HG02763 (cell line): Measurements from ENCODE around the gene FNIP2.

Experiments
- ATAC-seq: cut with Tn5 transposase; IDR thresholded peaks from one replicate; pipeline ENCODE4 v1.9.1; 2021; ENCODE audit warnings: mild to moderate bottlenecking, moderate library complexity; ENCODE audit not compliant: unreplicated experiment

The FNIP2 gene

DNA sequence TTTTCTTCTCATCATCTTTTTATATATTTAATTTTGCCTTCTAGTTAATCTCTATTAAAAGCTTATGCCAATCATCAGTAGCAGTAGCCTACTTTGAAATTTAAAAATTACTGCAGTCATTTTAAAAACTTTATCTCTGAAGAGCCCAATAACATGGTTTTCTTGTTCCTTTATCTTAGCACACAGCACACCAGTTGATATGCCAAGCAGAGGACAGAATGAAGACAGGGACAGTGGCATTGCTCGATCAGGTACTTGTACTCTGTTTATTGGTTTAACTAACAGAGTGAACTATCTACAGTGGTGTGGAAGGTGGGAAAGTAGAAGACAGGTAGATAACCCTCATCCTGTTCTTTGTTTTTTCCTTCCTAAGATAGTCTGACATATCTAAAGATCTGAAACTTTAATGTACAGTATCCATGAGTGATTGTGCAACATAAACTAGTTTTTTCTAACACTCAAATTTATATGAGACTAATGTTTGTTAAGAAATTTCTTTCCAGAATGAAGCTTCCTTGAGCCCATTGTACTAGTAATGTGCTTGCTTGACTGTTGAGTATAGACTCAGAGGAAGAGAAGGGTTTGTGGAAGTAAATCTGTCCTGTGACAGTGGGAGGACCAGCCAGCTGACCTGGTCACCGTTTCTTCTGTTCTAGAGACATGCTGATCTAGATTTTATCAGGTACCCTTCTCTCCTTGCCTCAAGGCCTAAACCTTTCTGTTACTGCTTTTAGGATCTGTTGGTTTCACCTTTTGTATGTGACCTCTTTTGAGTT lies 66.6 kb downstream of the FNIP2 start:
- no peak for ATAC-seq

DNA sequence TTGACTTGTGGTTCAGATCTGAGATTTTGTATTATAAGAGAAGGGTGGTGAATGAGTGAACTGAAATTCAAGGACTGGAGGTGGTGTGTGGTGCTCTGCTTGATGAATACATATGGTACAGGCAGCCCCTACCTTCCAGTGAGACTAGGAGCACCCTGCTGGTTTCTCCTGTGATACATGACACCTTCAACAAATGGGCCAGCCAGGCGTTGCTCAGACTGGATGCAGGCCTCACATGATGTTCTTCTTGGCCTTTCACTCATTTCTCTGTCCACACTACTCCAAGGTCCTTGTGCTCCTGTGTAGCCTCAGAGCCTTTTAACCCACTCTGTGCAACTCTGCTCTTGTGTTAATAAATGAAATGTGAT lies 67.2 kb downstream of the FNIP2 start:
- ATAC-seq: no peak

DNA sequence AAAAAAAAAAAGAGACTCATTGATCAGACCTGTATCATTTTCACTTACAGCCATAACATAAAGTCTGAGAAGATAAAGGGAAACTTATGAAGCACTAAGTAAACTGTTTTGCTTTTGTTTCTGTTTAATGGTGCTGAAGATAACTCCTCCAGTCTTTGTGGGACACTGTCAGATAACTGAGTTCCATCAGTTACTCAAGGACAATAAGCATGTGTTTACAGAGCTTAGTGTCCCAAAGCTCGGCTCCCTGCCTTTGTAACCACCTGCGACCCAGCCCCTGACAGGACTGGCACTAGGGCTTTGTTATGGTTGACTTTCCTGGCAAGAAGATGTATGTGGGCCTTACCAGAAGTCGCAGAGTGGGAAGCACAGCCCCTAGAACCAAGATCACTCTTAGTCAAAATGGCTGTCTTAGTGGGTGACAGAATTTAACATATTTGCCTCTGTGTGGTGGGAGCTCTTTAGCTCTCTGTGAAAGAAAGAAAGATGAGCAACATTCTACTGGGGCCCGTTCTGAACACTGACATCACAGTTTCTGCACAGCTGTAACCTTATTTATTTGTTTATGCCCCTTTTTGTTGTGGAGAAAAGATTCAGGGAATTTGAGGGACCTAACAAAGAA lies 68.1 kb downstream of the FNIP2 start:
- ATAC-seq: no peak

DNA sequence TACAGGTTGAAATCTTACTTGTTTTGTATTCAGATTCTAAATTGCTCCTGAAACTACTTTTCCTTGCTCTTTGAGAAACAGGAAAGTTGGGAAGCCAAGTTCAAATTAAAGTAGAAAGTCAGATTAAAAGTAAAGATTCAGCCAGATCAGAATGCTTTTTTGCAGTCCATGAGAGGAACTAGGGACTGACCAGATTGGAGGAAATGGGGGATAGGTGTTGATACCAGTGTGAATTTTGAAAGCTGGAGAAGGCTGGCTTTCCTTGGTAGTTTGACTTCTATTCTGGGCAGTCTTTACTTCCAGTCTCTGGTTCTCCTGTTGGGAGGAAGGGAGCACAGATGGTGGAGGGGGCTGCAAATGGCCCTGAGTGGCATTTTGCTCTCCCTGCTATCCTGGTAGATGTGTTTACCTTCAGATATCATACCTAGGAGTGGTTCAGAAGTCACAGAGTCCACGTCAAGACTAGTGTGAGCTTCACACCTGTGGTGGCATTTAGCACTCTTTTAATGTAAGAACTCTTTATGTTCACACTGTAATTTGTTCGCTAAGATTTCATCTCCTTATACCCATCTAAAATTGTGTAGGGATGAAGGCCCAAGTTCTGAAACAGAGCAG lies 68.8 kb downstream of the FNIP2 start:
- no peak for ATAC-seq

DNA sequence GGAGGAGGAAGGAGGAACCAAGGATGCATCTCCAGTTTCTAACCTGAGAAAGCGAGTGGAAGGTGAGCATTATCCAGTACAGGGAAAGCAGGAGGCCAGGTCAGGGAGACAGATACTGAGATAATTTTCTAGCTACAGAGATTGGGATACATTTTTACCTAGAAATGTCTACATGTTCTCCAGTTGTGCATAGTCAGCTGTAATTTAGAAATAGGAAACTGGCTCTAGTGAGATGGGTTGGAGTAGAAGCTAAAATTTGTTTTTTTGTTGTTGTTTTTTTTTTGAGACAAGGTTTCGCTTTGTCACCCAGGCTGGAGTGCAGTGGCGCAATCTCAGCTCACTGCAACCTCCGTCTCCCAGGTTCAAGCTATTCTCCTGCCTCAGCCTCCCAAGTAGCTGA lies 71.3 kb downstream of the FNIP2 start:
- ATAC-seq: no peak

DNA sequence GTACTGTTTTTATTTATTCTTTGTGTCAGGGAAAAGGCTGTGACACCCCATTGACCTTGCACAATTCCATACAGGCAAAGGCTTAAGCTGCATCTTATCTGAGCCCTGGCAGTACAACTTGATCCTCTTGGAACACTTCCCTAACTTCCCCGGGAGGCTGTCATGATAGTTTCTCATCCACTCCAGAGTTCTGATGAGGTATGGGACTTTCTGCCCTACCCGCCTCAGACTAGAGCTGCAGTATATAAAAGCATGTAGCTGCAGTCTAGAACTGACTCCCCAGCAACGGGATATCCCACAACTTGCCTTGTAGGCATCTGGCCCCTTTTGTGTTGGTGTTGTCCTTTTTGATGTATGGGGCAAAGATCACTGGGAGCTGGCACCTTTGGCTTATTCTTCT lies 72.7 kb downstream of the FNIP2 start:
- no peak for ATAC-seq

DNA sequence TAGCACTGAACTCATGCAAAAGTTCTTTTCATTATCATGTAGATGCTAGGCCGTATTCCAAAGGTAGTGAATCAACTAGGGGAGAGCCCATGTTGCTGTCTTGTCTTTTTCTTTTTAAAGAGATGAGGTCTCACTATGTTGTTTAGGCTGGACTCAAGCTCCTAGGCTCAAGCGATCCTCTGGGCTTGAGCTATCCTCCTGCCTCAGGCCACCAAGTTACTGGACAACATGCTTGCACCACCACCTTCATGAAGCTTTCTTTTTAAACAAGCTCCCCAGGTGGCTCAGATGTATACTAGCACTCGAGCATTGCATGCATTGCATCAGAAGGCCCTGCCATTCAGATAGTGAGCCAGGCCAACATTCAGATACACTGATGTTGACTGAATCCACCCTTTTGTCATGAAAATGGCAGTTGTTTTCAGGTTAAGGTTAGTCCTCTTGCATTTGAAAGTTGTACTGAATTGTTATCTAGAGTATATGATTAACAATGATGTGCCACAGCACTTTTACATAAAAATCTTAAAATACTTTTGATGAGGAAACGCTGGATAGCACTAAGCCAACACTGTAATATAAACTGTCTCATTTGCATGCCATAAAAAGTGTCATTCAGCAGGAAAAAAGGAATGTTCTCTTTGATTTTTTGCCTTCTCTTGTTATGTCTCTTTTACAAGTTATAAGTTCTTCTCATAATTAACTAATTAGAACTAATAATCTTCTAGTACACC lies 76.7 kb downstream of the FNIP2 start:
- ATAC-seq: no peak

DNA sequence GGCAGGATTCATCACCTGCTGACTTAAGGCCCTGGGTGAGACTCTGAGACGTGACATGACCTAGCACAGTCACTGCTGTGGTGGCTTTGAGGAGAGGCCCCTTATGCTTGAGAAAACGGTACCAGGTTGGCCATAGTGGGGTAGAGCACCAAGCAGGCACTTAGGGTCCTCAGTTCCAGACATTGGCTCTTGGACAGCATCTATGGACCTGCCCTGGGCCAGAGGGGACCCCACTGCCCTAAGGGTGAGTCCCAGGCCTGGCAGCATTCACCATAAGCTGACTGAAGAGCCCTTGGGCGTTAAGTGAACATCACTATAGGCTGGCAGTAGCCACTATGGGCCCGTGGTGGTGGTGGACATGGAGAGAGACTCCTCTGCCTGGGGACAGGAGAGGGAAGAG lies 78.7 kb downstream of the FNIP2 start:
- no peak for ATAC-seq

DNA sequence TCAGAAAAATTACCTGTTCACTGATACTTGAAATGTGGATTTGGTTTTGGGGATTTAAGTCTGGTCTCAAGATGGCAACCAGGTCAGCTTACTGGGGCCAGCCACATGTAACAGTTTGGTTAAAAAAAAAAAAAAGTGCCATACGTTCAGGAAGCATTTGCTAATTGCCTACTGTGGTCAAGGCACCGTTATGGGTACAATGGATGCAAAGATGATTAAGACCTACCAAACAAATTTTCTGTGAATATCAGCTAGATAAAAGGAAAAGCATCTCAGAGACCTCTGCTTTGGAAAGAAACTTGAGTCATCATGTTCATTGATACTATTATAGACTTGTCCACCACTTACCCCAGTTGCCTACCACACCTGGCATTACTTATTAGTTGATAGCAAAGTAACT lies 80.9 kb downstream of the FNIP2 start:
- ATAC-seq: no peak

DNA sequence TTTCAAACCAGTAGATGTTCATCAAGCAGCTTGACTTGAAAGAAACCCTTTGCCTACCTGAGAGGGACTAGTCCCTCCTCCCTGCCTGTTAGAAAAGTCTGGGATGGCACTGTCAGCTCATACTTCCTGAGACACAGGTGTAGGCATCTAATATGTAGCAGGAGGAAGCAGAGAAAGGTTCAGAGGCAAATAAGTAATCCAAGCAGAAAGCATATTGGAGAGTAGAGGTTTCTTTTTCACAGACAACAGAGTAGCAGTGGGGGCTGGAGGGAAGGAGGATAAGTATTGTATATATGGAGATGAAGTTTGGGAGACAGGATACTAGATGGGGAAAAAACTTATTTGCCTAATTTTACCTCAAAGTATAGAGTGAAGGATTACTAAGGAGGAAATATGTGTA lies 81.5 kb downstream of the FNIP2 start:
- ATAC-seq: peak; percentile 67

DNA sequence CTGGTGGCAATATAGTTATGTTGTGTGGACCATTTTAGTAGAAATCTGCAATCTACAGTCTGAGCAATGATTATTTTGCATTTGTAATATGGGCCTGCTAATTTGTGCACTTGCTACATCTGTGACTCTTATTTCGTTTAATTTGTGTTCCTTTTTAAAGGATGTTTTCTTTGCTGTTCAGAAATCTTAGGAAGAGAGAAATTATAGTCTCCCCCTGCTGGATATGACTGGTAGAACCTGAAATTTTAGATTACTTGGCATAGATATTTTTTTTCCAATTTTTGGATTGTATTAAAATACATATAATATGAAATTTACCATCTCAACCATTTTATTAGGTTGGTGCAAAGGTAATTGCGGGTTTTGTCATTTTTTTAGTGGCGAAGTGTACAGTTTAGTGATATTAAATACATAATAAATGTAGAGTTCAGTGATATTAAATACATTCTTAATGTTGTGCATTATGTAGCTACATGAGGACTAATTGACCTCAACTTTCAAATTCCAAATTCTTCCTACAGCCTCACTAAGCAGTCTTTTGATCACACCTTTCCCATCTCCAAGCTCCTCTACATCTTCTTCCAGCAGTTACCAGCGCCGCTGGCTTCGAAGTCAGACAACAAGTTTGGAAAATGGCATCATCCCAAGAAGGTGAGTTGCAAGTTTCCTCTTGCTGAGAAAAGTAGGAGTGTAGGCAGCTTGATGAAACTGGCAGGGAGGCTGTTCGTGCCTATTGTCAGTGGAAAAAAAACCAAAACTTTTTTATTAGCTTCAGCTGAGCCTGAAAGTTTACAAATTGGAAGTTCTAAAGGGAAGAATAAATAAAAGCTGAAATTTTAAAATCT lies 82.2 kb downstream of the FNIP2 start:
- ATAC-seq: peak; percentile 34

DNA sequence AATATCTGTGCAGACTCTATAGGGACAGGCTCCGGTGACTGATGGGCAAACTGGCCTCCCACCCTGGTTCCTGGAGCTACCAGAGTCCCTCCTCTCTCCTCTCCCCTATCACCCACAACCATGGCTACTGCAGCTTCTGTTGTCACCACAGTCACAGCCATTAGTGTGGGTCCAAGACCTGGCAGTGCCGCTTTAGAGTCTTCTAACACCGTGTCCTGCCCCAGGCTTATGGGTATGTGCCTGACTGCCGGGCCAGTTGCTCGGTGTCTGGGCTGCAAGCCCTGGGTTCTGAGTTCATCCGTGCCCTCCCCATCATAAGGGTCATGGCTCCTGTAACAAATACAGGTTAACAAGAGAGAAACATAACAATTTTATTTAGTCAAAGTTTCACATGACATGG lies 85.4 kb downstream of the FNIP2 start:
- ATAC-seq: no peak

DNA sequence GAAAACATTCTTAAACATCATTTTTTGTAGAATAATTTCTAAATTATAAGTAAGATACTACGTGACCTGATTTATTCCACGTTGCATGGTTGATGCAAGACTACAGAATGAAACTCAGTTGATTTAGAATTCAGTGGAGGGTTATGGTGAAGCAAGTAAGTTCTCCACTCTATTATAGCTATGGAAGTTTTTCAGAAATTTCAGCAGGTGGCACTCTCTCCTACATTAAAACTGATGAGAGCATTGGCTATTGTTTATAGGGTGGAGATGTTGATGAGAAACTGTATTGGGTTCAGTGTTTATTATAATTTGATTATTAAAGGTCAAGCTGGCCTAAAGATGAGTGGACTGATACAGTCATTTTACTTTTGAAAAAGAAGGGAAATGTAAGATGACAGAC lies 88.0 kb downstream of the FNIP2 start:
- ATAC-seq: peak; percentile 37

DNA sequence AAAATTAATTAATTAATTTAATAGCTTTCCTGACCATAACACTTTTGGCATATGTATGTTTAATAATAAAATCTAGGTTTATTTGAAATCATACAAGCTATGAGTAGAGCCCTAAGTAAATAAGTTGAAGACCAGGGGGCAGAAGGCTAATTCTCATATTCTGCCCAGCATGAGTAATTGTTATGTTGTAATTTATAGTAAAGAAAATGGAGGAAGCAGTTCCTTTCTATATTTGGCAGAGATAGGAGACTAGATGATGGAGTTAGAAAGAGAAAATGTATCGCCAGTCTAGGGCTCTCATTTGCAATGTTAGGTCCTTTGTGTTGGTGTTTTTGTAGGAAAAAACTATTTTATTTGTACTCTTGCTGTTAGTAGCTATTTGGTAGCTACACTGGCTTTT lies 89.1 kb downstream of the FNIP2 start:
- ATAC-seq: no peak

DNA sequence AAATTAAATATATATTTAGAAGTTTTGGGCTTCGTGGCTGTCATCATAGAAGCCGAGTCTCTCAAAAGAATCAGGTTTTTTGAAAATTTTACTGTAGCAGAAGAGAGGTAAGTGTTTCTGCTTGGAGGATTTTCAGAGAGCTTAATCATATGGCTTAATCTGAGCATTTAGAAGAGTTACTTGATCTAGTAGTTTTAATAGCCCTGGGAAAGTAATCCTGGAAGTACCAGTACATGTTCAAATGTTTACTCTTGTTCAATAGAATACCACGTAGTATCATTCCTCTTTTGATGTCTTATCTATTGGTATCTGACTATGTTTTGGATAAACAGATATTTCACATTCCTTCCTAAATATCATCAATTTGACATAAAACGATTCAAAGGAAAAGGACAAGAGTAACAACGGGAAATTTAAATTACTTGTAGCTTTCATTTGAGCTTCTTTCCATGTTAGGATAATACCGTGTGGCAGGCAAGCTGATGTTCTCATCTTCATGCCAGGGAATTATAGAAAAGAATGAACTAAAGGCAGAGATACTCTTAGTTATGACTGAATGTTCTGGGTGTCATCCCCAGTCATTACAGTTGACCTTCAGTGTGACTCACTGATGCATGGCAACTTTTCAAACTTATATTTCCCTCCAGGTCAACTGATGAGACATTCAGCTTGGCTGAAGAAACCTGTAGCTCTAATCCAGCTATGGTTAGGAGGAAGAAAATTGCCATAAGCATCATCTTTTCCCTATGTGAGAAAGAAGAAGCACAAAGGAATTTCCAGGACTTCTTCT lies 89.8 kb downstream of the FNIP2 start:
- no peak for ATAC-seq

DNA sequence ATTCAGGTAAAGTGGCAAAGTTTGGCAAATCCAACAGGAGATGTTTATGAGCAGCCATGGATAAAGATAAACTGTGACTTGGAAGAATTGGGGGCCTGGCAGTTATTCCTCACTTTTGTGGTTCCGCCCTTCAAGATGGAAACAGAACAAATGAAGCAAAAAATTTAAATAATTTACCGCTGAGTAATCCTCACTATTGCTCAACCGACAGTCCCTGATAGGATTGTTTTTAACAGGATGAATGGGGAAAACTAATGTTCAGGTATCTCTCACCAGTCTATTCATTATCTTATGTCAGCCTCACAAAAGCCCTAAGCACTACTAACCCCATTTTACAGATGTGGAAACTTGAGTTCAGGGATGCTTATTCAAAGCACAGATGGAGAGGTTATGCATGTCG lies 90.8 kb downstream of the FNIP2 start:
- ATAC-seq: no peak

DNA sequence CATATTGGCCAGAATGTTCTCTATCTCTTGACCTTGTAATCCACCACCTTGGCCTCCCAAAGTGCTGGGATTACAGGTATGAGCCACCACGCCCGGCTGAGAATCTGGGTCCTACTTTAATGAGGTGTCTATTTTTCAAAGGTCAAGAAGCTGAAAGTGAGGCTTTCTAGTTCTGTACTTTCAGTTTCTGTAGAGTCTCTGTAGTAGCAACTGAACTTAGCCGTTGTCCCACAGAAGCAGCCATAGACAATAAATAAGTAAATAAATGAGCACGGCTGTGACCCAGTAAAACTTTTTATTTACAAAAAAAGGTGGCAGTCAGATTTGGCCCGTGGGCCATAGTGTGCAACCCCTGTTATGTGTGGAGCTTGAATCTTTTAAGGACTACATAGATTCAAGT lies 92.0 kb downstream of the FNIP2 start:
- peak; percentile 83 for ATAC-seq

DNA sequence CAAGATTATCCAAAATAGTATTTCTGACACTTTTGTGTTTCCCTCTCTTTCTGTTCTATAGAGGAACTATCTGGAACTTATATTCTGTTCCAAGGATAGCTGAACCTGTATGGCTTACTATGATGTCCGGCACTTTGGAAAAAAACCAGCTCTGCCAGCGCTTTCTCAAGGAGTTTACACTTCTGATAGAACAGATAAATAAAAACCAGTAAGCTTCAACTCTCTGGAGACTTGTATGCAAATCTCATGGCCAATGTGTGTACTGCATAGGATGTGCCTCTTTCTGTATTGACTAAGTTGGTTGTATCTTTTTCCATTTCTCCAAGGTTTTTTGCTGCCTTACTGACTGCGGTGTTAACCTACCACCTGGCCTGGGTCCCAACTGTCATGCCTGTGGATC lies 92.5 kb downstream of the FNIP2 start:
- ATAC-seq: peak; percentile 49

DNA sequence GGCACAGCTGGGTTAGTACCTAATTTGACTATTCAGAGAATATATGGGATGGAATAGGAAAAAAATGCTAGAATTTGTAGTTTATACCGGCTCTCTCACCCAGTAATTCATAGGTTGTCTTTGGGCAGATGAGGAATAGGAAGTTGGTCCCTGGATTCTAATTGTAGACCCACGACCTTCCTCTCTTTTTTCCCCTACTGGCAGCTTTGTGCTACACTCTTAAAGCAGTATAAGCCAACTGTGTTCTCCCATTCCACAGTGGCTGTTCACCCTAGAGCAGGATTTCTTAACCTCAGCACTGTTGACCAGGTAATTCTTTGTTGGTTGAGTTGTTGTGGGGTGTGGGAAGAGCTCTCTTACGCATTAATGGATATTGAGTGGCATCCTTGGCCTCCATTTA lies 92.9 kb downstream of the FNIP2 start:
- ATAC-seq: no peak

DNA sequence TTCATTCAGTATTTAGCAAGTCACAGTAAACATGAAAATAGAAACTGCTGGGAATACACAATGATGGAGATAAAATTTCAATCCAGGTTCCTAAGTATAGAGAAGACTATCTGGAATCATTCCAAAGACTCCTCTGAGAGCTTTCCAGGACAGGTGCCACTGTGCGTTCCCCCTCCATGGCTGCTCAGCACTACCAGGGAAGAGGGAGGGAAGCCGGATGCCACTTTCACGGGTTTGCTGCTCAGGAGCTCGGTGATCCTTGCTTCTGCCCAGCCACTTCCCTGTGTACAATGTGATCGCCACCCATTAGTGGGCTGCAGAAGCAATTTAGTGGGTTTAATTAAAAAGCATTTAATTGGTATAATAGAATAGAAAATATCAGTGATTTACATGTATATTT lies 94.5 kb downstream of the FNIP2 start:
- no peak for ATAC-seq
